PC-3 (cell line): ENCODE results near the gene HPN. TPM values are rescaled to one million over a fixed set of nuclear protein-coding genes. Genes with fewer than 3 reads are reported as not detected.

Experiments
- ATAC-seq: fragments of 200-7000 bp; cut with Tn5 transposase; 2 replicates; pipeline ENCODE4 v1.9.1; 2020; ENCODE audit warnings: mild to moderate bottlenecking, moderate library complexity
- BruUV-seq: library from RNA; stranded (reverse); fragments of 400-500 nt; replicated peaks from 2 replicates; lab custom pipeline; 2021; lab: Mats Ljungman, UMichigan
- CTCF ChIA-PET: fragments of 300-600 bp; sonication (Branson Sonifier 250); formaldehyde crosslinking; loops from one replicate; lab custom pipeline; 2022; ENCODE audit warnings: antibody characterized with exemption; lab: Charles Lee
- POLR2A ChIA-PET: fragments of 300-600 bp; sonication (Branson Sonifier 250); formaldehyde crosslinking; loops from one replicate; lab custom pipeline; 2022; ENCODE audit warnings: antibody characterized with exemption; ENCODE audit not compliant: unreplicated experiment; lab: Charles Lee
- DNase-seq: peaks from one replicate; pipeline ENCODE4 v3.0.0-alpha.2; 2015
- H2AFZ ChIP-seq: fragments of 300-600 bp; sonication (generic); 2 replicates; pipeline ENCODE4 v1.6.0; 2016; ENCODE audit warnings: antibody characterized with exemption, low read length
- H3F3A ChIP-seq: fragments of 300-600 bp; sonication (generic); one replicate; pipeline ENCODE4 v1.6.0; 2017; ENCODE audit warnings: antibody characterized with exemption, low read length, control low read depth, mild to moderate bottlenecking; ENCODE audit not compliant: unreplicated experiment
- H3K27ac ChIP-seq: fragments of 300-600 bp; sonication (generic); 2 replicates; pipeline ENCODE4 v1.5.1; 2016; ENCODE audit warnings: mild to moderate bottlenecking, low read length
- H3K27me3 ChIP-seq: fragments of 300-600 bp; sonication (generic); 2 replicates; pipeline ENCODE4 v1.6.1; 2016; ENCODE audit warnings: low read length, mixed read lengths
- H3K36me3 ChIP-seq: fragments of 300-600 bp; sonication (generic); 2 replicates; pipeline ENCODE4 v1.6.1; 2016; ENCODE audit warnings: low read depth, mixed run types, low read length, mixed read lengths
- H3K4me1 ChIP-seq: fragments of 300-600 bp; sonication (generic); 2 replicates; pipeline ENCODE4 v1.5.1; 2016; ENCODE audit warnings: low read length; ENCODE audit not compliant: insufficient read depth
- H3K4me2 ChIP-seq: fragments of 300-600 bp; sonication (generic); 2 replicates; pipeline ENCODE4 v1.6.0; 2016; ENCODE audit warnings: low read length
- H3K4me3 ChIP-seq: fragments of 300-600 bp; sonication (generic); 2 replicates; pipeline ENCODE4 v1.5.1; 2016; ENCODE audit warnings: mild to moderate bottlenecking, low read length, mixed read lengths
- H3K79me2 ChIP-seq: fragments of 300-600 bp; sonication (generic); 2 replicates; pipeline ENCODE4 v1.6.1; 2017; ENCODE audit warnings: low read length, mixed read lengths
- H3K9ac ChIP-seq: fragments of 300-600 bp; sonication (generic); 2 replicates; pipeline ENCODE4 v1.6.0; 2016; ENCODE audit warnings: mild to moderate bottlenecking, low read length
- H3K9me2 ChIP-seq: fragments of 300-600 bp; sonication (generic); replicated peaks from 2 replicates; pipeline ENCODE4 v1.6.1; 2016; ENCODE audit warnings: mixed run types, low read length, mixed read lengths
- H3K9me3 ChIP-seq: fragments of 300-600 bp; sonication (generic); 2 replicates; pipeline ENCODE4 v1.6.1; 2016; ENCODE audit warnings: low read length, mixed read lengths
- H4K20me1 ChIP-seq: fragments of 300-600 bp; sonication (generic); 2 replicates; pipeline ENCODE4 v1.6.1; 2016; ENCODE audit warnings: low read length, mixed read lengths
- CTCF ChIP-seq: fragments of 300-600 bp; sonication (generic); conservative IDR thresholded peaks from 2 replicates; pipeline ENCODE4 v1.5.1; 2017; ENCODE audit warnings: antibody characterized with exemption, low read depth, mild to moderate bottlenecking, low read length
- EZH2 ChIP-seq: fragments of 300-600 bp; sonication (generic); IDR thresholded peaks from one replicate; pipeline ENCODE4 v1.6.1; 2017; ENCODE audit warnings: antibody characterized with exemption, mild to moderate bottlenecking, low read length; ENCODE audit not compliant: unreplicated experiment
- EZH2phosphoT487 ChIP-seq: fragments of 300-600 bp; sonication (generic); IDR thresholded peaks from 2 replicates; pipeline ENCODE4 v1.6.1; 2018; ENCODE audit warnings: mild to moderate bottlenecking, antibody characterized with exemption, low read length, borderline replicate concordance
- intact Hi-C: fragments of 100-400 bp; cut with micrococcal nuclease; formaldehyde crosslinking; loops from 2 replicates; pipeline ENCODE4 v1.9.0; 2023
- total RNA-seq: library from RNA; depleted of rRNA; stranded (reverse); fragments of >200 nt; gene quantifications from 2 replicates; pipeline ENCODE4 v1.2.3, GENCODE V29; 2014

HPN gene
- total RNA-seq, 1 experiment from 2014 or later: 0.18 TPM

GRCh38 chr19:35080613-35081170 is 39.2 kb downstream of the HPN start:
- no peak overlapping the region for H3K4me3 ChIP-seq
- no peaks in the 10 kb centered on the region for H3F3A ChIP-seq
- H3K4me1 ChIP-seq: no peaks in the 10 kb centered on the region
- BruUV-seq: no TSS peak
- H3K9ac ChIP-seq: no peak overlapping the region
- no peaks in the 10 kb centered on the region for H3K9me3 ChIP-seq
- intact Hi-C loops: no loop called here
- no peak overlapping the region for H2AFZ ChIP-seq
- POLR2A ChIA-PET: no interaction called here
- no peak overlapping the region for H3K4me2 ChIP-seq
- CTCF ChIA-PET: interaction anchor here (0.6 to 1.0 kb wide), 4 partner anchors 14 to 37 kb away, joined by 3 to 5 read pairs (median 4); no protein-coding TSS in a partner anchor
- ATAC-seq: peak; percentile 48; the same call in 1 of the 2 replicates
- H3K9me2 ChIP-seq: no peaks in the 10 kb centered on the region
- no peak for DNase-seq
- H3K36me3 ChIP-seq: no peaks in the 10 kb centered on the region
- H3K27me3 ChIP-seq: no peaks in the 10 kb centered on the region
- H3K79me2 ChIP-seq: no peaks in the 10 kb centered on the region
- TF ChIP-seq EZH2phosphoT487: no peak
- no peak for TF ChIP-seq CTCF
- TF ChIP-seq EZH2: no peak
- no peaks in the 10 kb centered on the region for H4K20me1 ChIP-seq
- H3K27ac ChIP-seq: no peak overlapping the region

GRCh38 chr19:35081201-35081600 is 39.7 kb downstream of the HPN start:
- no peaks in the 10 kb centered on the region for H3K79me2 ChIP-seq
- CTCF ChIA-PET: interaction anchor here (0.7 to 1.0 kb wide), 2 partner anchors 14 to 26 kb away, joined by 3 to 5 read pairs; no protein-coding TSS in a partner anchor
- no peaks in the 10 kb centered on the region for H3K36me3 ChIP-seq
- TF ChIP-seq EZH2: no peak
- TF ChIP-seq EZH2phosphoT487: no peak
- no peak for TF ChIP-seq CTCF
- ATAC-seq (no peak), DNase-seq (no peak)
- H3K27ac ChIP-seq: no peak overlapping the region
- H2AFZ ChIP-seq: no peak overlapping the region
- H3K9me3 ChIP-seq: no peaks in the 10 kb centered on the region
- no peaks in the 10 kb centered on the region for H4K20me1 ChIP-seq
- H3K9me2 ChIP-seq: no peaks in the 10 kb centered on the region
- no peaks in the 10 kb centered on the region for H3K4me1 ChIP-seq
- POLR2A ChIA-PET: no interaction called here
- no TSS peak for BruUV-seq
- intact Hi-C loops: no loop called here
- H3K4me2 ChIP-seq: no peak overlapping the region
- no peak overlapping the region for H3K4me3 ChIP-seq
- H3K9ac ChIP-seq: no peak overlapping the region
- no peaks in the 10 kb centered on the region for H3K27me3 ChIP-seq
- no peaks in the 10 kb centered on the region for H3F3A ChIP-seq
